Measurements from ENCODE around the gene CMIP. TPM values are rescaled to one million over a fixed set of nuclear protein-coding genes. Genes with fewer than 3 reads are reported as not detected.
A peak's percentile ranks its signal among the peaks of the same experiment; 100 is the strongest.

Gene CMIP
- total RNA-seq, 3 donors from 2014 or later: 14.9 to 23.9 (median 17.6) TPM

GRCh38 chr16:81598083-81598482 is 153.5 kb downstream of the CMIP start:
- no peaks in the 10 kb centered on the region for H3K27me3 ChIP-seq
- H3K4me3 ChIP-seq: no peak overlapping the region
- no peak for DNase-seq (ENCODE audit: low spot score in 2 of 2)
- H3K4me1 ChIP-seq: peaks cover 0 to 18% of the 10 kb centered on the region in 2 donors
- TF ChIP-seq, protein P1, sequence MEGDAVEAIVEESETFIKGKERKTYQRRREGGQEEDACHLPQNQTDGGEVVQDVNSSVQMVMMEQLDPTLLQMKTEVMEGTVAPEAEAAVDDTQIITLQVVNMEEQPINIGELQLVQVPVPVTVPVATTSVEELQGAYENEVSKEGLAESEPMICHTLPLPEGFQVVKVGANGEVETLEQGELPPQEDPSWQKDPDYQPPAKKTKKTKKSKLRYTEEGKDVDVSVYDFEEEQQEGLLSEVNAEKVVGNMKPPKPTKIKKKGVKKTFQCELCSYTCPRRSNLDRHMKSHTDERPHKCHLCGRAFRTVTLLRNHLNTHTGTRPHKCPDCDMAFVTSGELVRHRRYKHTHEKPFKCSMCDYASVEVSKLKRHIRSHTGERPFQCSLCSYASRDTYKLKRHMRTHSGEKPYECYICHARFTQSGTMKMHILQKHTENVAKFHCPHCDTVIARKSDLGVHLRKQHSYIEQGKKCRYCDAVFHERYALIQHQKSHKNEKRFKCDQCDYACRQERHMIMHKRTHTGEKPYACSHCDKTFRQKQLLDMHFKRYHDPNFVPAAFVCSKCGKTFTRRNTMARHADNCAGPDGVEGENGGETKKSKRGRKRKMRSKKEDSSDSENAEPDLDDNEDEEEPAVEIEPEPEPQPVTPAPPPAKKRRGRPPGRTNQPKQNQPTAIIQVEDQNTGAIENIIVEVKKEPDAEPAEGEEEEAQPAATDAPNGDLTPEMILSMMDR (IDR thresholded peaks at IDR 0.05): no peak
- no peak for TF ChIP-seq POLR2A (IDR thresholded peaks at IDR 0.05)
- TF ChIP-seq POLR2AphosphoS5 (IDR thresholded peaks at IDR 0.05): no peak
- no peak overlapping the region for H3K27ac ChIP-seq
- H3K36me3 ChIP-seq: no peaks in the 10 kb centered on the region
- intact Hi-C loops (cut with DNase I; ENCODE audit: low total_unique reads): no loop called here
- no peaks in the 10 kb centered on the region for H3K9me3 ChIP-seq

- intact Hi-C loops (cut with DNase I; ENCODE audit: low total_unique reads): no loop called here
- H3K9me3 ChIP-seq: no peaks in the 10 kb centered on the region
- TF ChIP-seq POLR2AphosphoS5 (IDR thresholded peaks at IDR 0.05): peak in 1 of 3 donors; percentile 12
- TF ChIP-seq POLR2A (IDR thresholded peaks at IDR 0.05): no peak
- TF ChIP-seq, protein P1 (IDR thresholded peaks at IDR 0.05): no peak
- H3K4me1 ChIP-seq: peaks cover 0 to 18% of the 10 kb centered on the region in 2 donors
- no peak overlapping the region for H3K4me3 ChIP-seq
- no peaks in the 10 kb centered on the region for H3K36me3 ChIP-seq
- peak overlapping the region; percentile 32 to 36 for H3K27ac ChIP-seq
- DNase-seq (ENCODE audit: low spot score in 2 of 2): peak in 1 of 2 donors; percentile 64
- H3K27me3 ChIP-seq: no peaks in the 10 kb centered on the region
Measured at GRCh38 chr16:81599034-81599744, 154.6 kb downstream of the CMIP start.

DNA sequence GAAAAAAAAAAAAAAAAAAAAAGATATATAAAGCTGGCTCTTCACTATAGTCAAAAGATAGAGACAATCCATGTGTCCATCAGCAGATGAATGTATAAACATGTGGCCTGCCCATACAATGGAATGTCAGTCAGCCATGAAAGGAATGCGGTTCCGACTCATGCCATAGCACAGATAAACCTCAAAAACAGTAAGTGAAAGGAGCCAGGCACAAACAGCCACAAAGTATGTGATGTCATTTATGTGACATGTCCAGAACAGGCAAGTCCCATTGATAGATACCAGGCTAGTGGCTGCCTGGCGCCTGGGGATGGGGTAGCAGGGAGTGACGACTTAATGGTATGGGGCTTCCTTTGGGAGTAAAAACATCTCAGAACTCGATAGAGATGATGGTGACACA is 155.7 kb downstream of the CMIP start:
- Histone ChIP-seq H3K27me3 (no peaks in the 10 kb centered on the region), H3K9me3 (no peaks in the 10 kb centered on the region), H3K36me3 (no peaks in the 10 kb centered on the region), H3K4me1 (peaks cover 0 to 18% of the 10 kb centered on the region in 2 donors), H3K4me3 (no peak overlapping the region), H3K27ac (peak overlapping the region; percentile 83 to 93)
- no peak for DNase-seq (ENCODE audit: low spot score in 2 of 2)
- TF ChIP-seq, protein P1 (IDR thresholded peaks at IDR 0.05): no peak
- TF ChIP-seq POLR2A (IDR thresholded peaks at IDR 0.05) (no peak), POLR2AphosphoS5 (IDR thresholded peaks at IDR 0.05) (no peak)
- intact Hi-C loops (cut with DNase I; ENCODE audit: low total_unique reads): no loop called here

DNA sequence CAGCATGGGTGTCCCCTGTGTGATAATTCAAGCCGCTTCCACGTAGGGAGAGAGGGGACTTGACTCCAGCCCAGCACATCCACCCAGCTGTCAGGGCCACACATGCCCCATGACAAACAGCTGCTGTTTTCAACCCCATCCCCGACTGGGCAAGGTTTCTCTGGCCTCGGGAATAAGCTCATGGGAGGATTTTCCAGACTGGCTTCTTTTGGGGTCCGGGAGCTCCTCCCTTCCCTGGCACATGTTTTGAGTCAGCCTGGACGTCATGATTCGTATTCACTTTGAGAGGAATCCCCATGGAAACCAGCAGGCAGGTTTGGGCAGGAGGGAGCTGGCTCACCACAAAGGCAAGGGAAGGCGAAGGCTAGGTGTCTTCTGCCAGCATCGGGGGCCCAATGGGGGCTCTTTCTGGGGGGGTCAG is 156.4 kb downstream of the CMIP start:
- no peaks in the 10 kb centered on the region for H3K36me3 ChIP-seq
- intact Hi-C loops (cut with DNase I; ENCODE audit: low total_unique reads): no loop called here
- peak; percentile 53 to 79 for DNase-seq (ENCODE audit: low spot score in 2 of 2)
- H3K27ac ChIP-seq: peak overlapping the region; percentile 83 to 93
- no peaks in the 10 kb centered on the region for H3K27me3 ChIP-seq
- no peaks in the 10 kb centered on the region for H3K9me3 ChIP-seq
- peak overlapping the region in 1 of 3 donors; percentile 42 for H3K4me3 ChIP-seq
- no peak for TF ChIP-seq POLR2AphosphoS5 (IDR thresholded peaks at IDR 0.05)
- no peak for TF ChIP-seq POLR2A (IDR thresholded peaks at IDR 0.05)
- TF ChIP-seq, protein P1 (IDR thresholded peaks at IDR 0.05): no peak
- H3K4me1 ChIP-seq: peaks cover 0 to 18% of the 10 kb centered on the region in 2 donors

- peak overlapping the region; percentile 83 to 93 for H3K27ac ChIP-seq
- peaks cover 0 to 18% of the 10 kb centered on the region in 2 donors for H3K4me1 ChIP-seq
- DNase-seq (ENCODE audit: low spot score in 2 of 2): no peak
- no peaks in the 10 kb centered on the region for H3K9me3 ChIP-seq
- no peaks in the 10 kb centered on the region for H3K27me3 ChIP-seq
- TF ChIP-seq, protein P1 (IDR thresholded peaks at IDR 0.05): no peak
- no peak for TF ChIP-seq POLR2A (IDR thresholded peaks at IDR 0.05)
- TF ChIP-seq POLR2AphosphoS5 (IDR thresholded peaks at IDR 0.05): peak in 2 of 3 donors; percentile 57 to 62
- intact Hi-C loops (cut with DNase I; ENCODE audit: low total_unique reads): no loop called here
- H3K36me3 ChIP-seq: no peaks in the 10 kb centered on the region
- peak overlapping the region in 1 of 3 donors; percentile 42 for H3K4me3 ChIP-seq
Measured at GRCh38 chr16:81601601-81602255, 157.1 kb downstream of the CMIP start.
